BLaER1 treated with 17β-estradiol and CSF1 and Interleukin-3, amounts not matched to agents 10 nM and 100 nM (cell line): ENCODE data around the gene SERINC5.
A peak's percentile ranks its signal among the peaks of the same experiment; 100 is the strongest.

Experiments
- H3K27ac ChIP-seq, 11 experiments: shearing (Covaris generic); formaldehyde crosslinking; 2 replicates each; pipeline ENCODE4 v1.8.1; 2022
- H3K27me3 ChIP-seq, 11 experiments: shearing (Covaris generic); formaldehyde crosslinking; 2 replicates each; pipeline ENCODE4 v1.8.1; 2022
- H3K36me3 ChIP-seq, 11 experiments: shearing (Covaris generic); formaldehyde crosslinking; 2 replicates each; pipeline ENCODE4 v1.8.1; 2022
- H3K4me1 ChIP-seq, 10 experiments: shearing (Covaris generic); formaldehyde crosslinking; 2 replicates each; pipeline ENCODE4 v1.8.1; 2022
- H3K4me2 ChIP-seq, 11 experiments: shearing (Covaris generic); formaldehyde crosslinking; 2 replicates each; pipeline ENCODE4 v1.8.1; 2022
- H3K4me3 ChIP-seq, 10 experiments: shearing (Covaris generic); formaldehyde crosslinking; 2 replicates each; pipeline ENCODE4 v1.8.1; 2022
- H3K9ac ChIP-seq, 11 experiments: shearing (Covaris generic); formaldehyde crosslinking; 2 replicates each; pipeline ENCODE4 v1.8.1; 2022
- H3K9me3 ChIP-seq, 11 experiments: shearing (Covaris generic); formaldehyde crosslinking; replicated peaks in 1 of 11; 2 replicates each; pipeline ENCODE4 v1.8.1; 2022
- H4K20me1 ChIP-seq, 11 experiments: shearing (Covaris generic); formaldehyde crosslinking; 2 replicates each; pipeline ENCODE4 v1.8.1; 2022
- Cebpa-rat ChIP-seq, 11 experiments: shearing (Covaris generic); IDR thresholded peaks; 2 replicates each; pipeline ENCODE4 v1.8.1; 2022

The SERINC5 gene

GRCh38 chr5:80129146-80129545 lies 126.7 kb downstream of the SERINC5 start:
- H3K36me3 ChIP-seq, result peaks cover 0 to 33% (median 8%) of the 10 kb centered on the region in 11 experiments; a peak in 14 of 22 replicates
- H3K4me1 ChIP-seq, result peaks cover 60 to 75% (median 64%) of the 10 kb centered on the region in 10 experiments
- TF ChIP-seq Cebpa-rat (IDR thresholded peaks at IDR 0.05), result peak in 2 of 11 experiments; percentile 16 to 67; a peak in 2 of 22 replicates
- peak overlapping the region; percentile 48 to 88 (median 71) for H3K4me2 ChIP-seq
- peak overlapping the region in 9 of 11 experiments; percentile 57 to 95 (median 73); a peak in 14 of 22 replicates for H3K27ac ChIP-seq
- H3K9me3 ChIP-seq, result peaks cover 15 to 46% (median 30%) of the 10 kb centered on the region in 11 experiments
- no peak overlapping the region for H3K4me3 ChIP-seq
- H3K27me3 ChIP-seq, result no peaks in the 10 kb centered on the region
- peak overlapping the region in 3 of 11 experiments; percentile 35 to 62 (median 55); a peak in 4 of 22 replicates for H3K9ac ChIP-seq
- H4K20me1 ChIP-seq, result no peaks in the 10 kb centered on the region

DNA sequence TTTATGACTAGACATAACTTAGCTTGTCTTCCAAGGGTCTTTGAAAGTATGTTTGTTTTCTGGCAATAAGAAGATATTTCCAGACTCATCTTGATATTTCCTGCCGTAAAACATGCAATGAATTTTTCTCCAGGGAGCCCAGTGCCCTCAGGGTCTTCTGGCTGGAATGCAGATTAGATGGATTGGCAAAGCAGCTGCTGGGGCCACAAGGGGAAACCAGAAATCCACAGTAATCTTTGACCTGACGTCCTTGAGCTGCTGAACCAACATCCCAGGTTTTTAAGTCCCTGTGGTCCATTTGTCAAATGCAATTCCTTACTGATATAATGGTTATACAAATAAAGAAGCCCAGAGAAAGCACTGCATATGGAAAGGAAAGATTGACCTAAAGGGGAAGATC lies 127.7 kb downstream of the SERINC5 start:
- H3K9me3 ChIP-seq, result peaks cover 15 to 41% (median 29%) of the 10 kb centered on the region in 11 experiments
- no peak for TF ChIP-seq Cebpa-rat (IDR thresholded peaks at IDR 0.05)
- peak overlapping the region; percentile 25 to 95 (median 70); a peak in 21 of 22 replicates for H3K27ac ChIP-seq
- H3K27me3 ChIP-seq, result no peaks in the 10 kb centered on the region
- H3K4me3 ChIP-seq, result peak overlapping the region in 3 of 10 experiments; percentile 21 to 31 (median 28); a peak in 2 of 20 replicates
- peak overlapping the region; percentile 48 to 88 (median 71) for H3K4me2 ChIP-seq
- H3K36me3 ChIP-seq, result peaks cover 0 to 30% (median 8%) of the 10 kb centered on the region in 11 experiments; a peak in 14 of 22 replicates
- no peaks in the 10 kb centered on the region for H4K20me1 ChIP-seq
- peak overlapping the region in 9 of 11 experiments; percentile 22 to 62 (median 46); a peak in 16 of 22 replicates for H3K9ac ChIP-seq
- peaks cover 60 to 75% (median 64%) of the 10 kb centered on the region in 10 experiments for H3K4me1 ChIP-seq

DNA sequence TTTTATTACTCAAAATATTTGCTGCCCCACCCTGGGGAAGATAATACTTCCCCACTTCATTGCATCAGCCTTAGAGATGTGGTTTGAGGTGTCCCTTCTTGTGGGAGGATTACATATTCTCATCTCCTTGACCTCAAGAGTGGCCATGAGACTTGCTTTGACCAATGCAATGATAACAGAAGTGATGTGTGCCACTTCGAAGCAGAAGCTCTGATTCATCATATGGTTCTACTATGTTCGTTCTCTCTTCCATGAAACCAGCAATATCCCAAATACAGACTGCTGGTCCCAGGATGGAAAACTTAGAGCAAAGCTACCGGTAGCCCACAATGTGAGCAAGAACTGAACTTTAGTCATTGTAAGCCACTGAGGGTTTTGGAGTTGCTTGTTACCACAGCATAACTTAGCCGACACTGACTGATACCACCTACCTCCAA lies 128.7 kb downstream of the SERINC5 start:
- Histone ChIP-seq H3K4me1 (peaks cover 65 to 79% (median 69%) of the 10 kb centered on the region in 10 experiments), H4K20me1 (no peaks in the 10 kb centered on the region), H3K4me3 (no peak overlapping the region), H3K9me3 (peaks cover 15 to 31% (median 19%) of the 10 kb centered on the region in 11 experiments), H3K4me2 (peak overlapping the region; percentile 43 to 93 (median 76)), H3K9ac (peak overlapping the region in 8 of 11 experiments; percentile 25 to 82 (median 80); a peak in 12 of 22 replicates), H3K27me3 (no peaks in the 10 kb centered on the region), H3K27ac (peak overlapping the region; percentile 76 to 95 (median 93); a peak in 21 of 22 replicates), H3K36me3 (peaks cover 0 to 20% (median 5%) of the 10 kb centered on the region in 11 experiments; a peak in 12 of 22 replicates)
- TF ChIP-seq Cebpa-rat (IDR thresholded peaks at IDR 0.05), result peak in 6 of 11 experiments; percentile 16 to 67 (median 34); a peak in 4 of 22 replicates

DNA sequence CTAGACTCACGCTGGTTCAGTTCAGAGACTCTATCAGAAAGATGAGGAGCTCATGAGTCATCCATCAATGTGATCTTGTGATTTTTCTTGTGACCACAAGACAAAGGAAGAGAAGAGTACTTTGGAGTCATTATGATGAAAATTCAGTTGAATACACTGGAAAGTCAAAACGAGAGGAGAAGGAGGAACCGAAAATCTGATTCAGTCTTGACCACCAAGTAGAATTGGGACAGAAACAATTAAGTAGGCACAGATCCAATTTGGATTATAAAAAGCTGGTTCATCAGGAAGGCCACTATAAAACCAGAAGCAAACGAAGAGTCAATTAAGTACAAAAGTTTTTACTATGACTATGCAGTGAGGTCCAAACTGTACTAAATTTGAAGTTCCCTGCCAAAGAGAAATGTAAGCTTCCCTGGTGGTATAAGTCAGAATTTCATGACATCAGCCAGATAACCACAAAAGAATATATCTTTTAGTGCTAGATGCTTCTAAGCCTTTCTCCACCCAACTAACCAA lies 129.8 kb downstream of the SERINC5 start:
- Histone ChIP-seq H3K27ac (peak overlapping the region; percentile 76 to 95 (median 93)), H3K36me3 (peaks cover 0 to 11% (median 0%) of the 10 kb centered on the region in 11 experiments; a peak in 4 of 22 replicates)

GRCh38 chr5:80125022-80125961 lies 130.6 kb downstream of the SERINC5 start:
- H3K27me3 ChIP-seq, result no peaks in the 10 kb centered on the region
- peak overlapping the region; percentile 48 to 82 (median 77); a peak in 20 of 22 replicates for H3K9ac ChIP-seq
- peak overlapping the region; percentile 76 to 95 (median 93) for H3K27ac ChIP-seq
- no peak for TF ChIP-seq Cebpa-rat (IDR thresholded peaks at IDR 0.05)
- peaks cover 69 to 83% (median 75%) of the 10 kb centered on the region in 10 experiments for H3K4me1 ChIP-seq
- H3K4me2 ChIP-seq, result peak overlapping the region; percentile 72 to 93 (median 87)
- peaks cover 0 to 8% (median 0%) of the 10 kb centered on the region in 11 experiments; a peak in 1 of 22 replicates for H3K36me3 ChIP-seq
- peaks cover 0 to 21% (median 3%) of the 10 kb centered on the region in 11 experiments; a peak in 7 of 22 replicates for H3K9me3 ChIP-seq
- H4K20me1 ChIP-seq, result no peaks in the 10 kb centered on the region
- H3K4me3 ChIP-seq, result peak overlapping the region in 6 of 10 experiments; percentile 1 to 34 (median 24); a peak in 8 of 20 replicates

More for the DNA sequence above, 129.8 kb downstream of the SERINC5 start:
- Histone ChIP-seq H3K9ac (peak overlapping the region; percentile 48 to 82 (median 78); a peak in 21 of 22 replicates), H3K4me3 (no peak overlapping the region; a peak in 1 of 20 replicates), H3K4me1 (peaks cover 69 to 85% (median 75%) of the 10 kb centered on the region in 10 experiments), H4K20me1 (no peaks in the 10 kb centered on the region), H3K27me3 (no peaks in the 10 kb centered on the region), H3K9me3 (peaks cover 4 to 27% (median 8%) of the 10 kb centered on the region in 11 experiments; a peak in 21 of 22 replicates), H3K4me2 (peak overlapping the region; percentile 72 to 93 (median 87))
- no peak for TF ChIP-seq Cebpa-rat (IDR thresholded peaks at IDR 0.05)

GRCh38 chr5:80124121-80124918 lies 131.5 kb downstream of the SERINC5 start:
- H3K4me3 ChIP-seq, result peak overlapping the region in 6 of 10 experiments; percentile 1 to 28 (median 9); a peak in 3 of 20 replicates
- TF ChIP-seq Cebpa-rat (IDR thresholded peaks at IDR 0.05), result no peak
- peak overlapping the region; percentile 72 to 93 (median 87) for H3K4me2 ChIP-seq
- peaks cover 0 to 24% (median 6%) of the 10 kb centered on the region in 11 experiments; a peak in 12 of 22 replicates for H3K9me3 ChIP-seq
- H3K9ac ChIP-seq, result peak overlapping the region in 10 of 11 experiments; percentile 66 to 82 (median 78); a peak in 16 of 22 replicates
- peaks cover 65 to 77% (median 70%) of the 10 kb centered on the region in 10 experiments for H3K4me1 ChIP-seq
- no peaks in the 10 kb centered on the region for H3K27me3 ChIP-seq
- no peaks in the 10 kb centered on the region for H4K20me1 ChIP-seq
- H3K36me3 ChIP-seq, result peaks cover 0 to 8% (median 0%) of the 10 kb centered on the region in 11 experiments; a peak in 2 of 22 replicates
- peak overlapping the region; percentile 76 to 95 (median 93); a peak in 21 of 22 replicates for H3K27ac ChIP-seq

- H3K36me3 ChIP-seq, result peaks cover 0 to 11% (median 0%) of the 10 kb centered on the region in 11 experiments; a peak in 3 of 22 replicates
- H3K27me3 ChIP-seq, result no peaks in the 10 kb centered on the region
- H4K20me1 ChIP-seq, result no peaks in the 10 kb centered on the region
- H3K4me2 ChIP-seq, result peak overlapping the region; percentile 42 to 93 (median 87)
- peaks cover 50 to 61% (median 56%) of the 10 kb centered on the region in 10 experiments for H3K4me1 ChIP-seq
- TF ChIP-seq Cebpa-rat (IDR thresholded peaks at IDR 0.05), result peak in 8 of 11 experiments; percentile 16 to 82 (median 76); a peak in 11 of 22 replicates
- no peak overlapping the region for H3K4me3 ChIP-seq
- H3K9me3 ChIP-seq, result peaks cover 5 to 41% (median 23%) of the 10 kb centered on the region in 11 experiments; a peak in 21 of 22 replicates
- peak overlapping the region in 6 of 11 experiments; percentile 41 to 64 (median 52); a peak in 11 of 22 replicates for H3K9ac ChIP-seq
- peak overlapping the region; percentile 14 to 95 (median 93); a peak in 18 of 22 replicates for H3K27ac ChIP-seq
Observed at GRCh38 chr5:80122579-80122978, 133.3 kb downstream of the SERINC5 start.
